HG03432 (cell line): ENCODE data around the gene SERPIND1.

Experiments used
- ATAC-seq: cut with Tn5 transposase; IDR thresholded peaks from one replicate; pipeline ENCODE4 v1.9.1; 2021; ENCODE audit warnings: mild to moderate bottlenecking, moderate library complexity; ENCODE audit not compliant: unreplicated experiment

The SERPIND1 gene

GRCh38 chr22:20771918-20772625, 1.8 kb upstream of the SERPIND1 start:
- ATAC-seq: no peak

GRCh38 chr22:20774882-20775281, 969 bp downstream of the SERPIND1 start:
- ATAC-seq: no peak

- ATAC-seq: no peak
Observed at GRCh38 chr22:20775342-20775895, 1.5 kb downstream of the SERPIND1 start.

- ATAC-seq: no peak
Observed at GRCh38 chr22:20776624-20777405, 2.9 kb downstream of the SERPIND1 start.

- ATAC-seq: no peak
Observed at GRCh38 chr22:20777420-20778177, 3.7 kb downstream of the SERPIND1 start.

- no peak for ATAC-seq
Observed at GRCh38 chr22:20779014-20779817, 5.3 kb downstream of the SERPIND1 start.

GRCh38 chr22:20779818-20780158, 5.9 kb downstream of the SERPIND1 start:
- ATAC-seq: no peak

- ATAC-seq: no peak
Observed at GRCh38 chr22:20781272-20781990, 7.5 kb downstream of the SERPIND1 start.

GRCh38 chr22:20782083-20782482, 8.2 kb downstream of the SERPIND1 start:
- no peak for ATAC-seq

- ATAC-seq: no peak
Observed at GRCh38 chr22:20782596-20783299, 8.8 kb downstream of the SERPIND1 start.

- ATAC-seq: no peak
Observed at GRCh38 chr22:20783300-20783673, 9.4 kb downstream of the SERPIND1 start.

GRCh38 chr22:20783844-20784723, 10.2 kb downstream of the SERPIND1 start:
- ATAC-seq: no peak

- no peak for ATAC-seq
Observed at GRCh38 chr22:20785415-20785814, 11.5 kb downstream of the SERPIND1 start.

- no peak for ATAC-seq
Observed at GRCh38 chr22:20786048-20786447, 12.1 kb downstream of the SERPIND1 start.

GRCh38 chr22:20786536-20786979, 12.6 kb downstream of the SERPIND1 start:
- ATAC-seq: no peak

- no peak for ATAC-seq
Observed at GRCh38 chr22:20787223-20787622, 13.3 kb downstream of the SERPIND1 start.

GRCh38 chr22:20787746-20788626, 14.1 kb downstream of the SERPIND1 start:
- no peak for ATAC-seq
